Panc1 (cell line): ENCODE results near the gene ZNF778. TPM values are rescaled to one million over a fixed set of nuclear protein-coding genes. Genes with fewer than 3 reads are reported as not detected.

Source experiments
- ATAC-seq: fragments of 200-7000 bp; cut with Tn5 transposase; 2 replicates; pipeline ENCODE4 v1.9.1; 2020; ENCODE audit warnings: mild to moderate bottlenecking, moderate library complexity
- BruUV-seq: library from RNA; stranded (reverse); fragments of 400-500 nt; replicated peaks from 2 replicates; lab custom pipeline; 2021; lab: Mats Ljungman, UMichigan
- CTCF ChIA-PET: fragments of 300-600 bp; sonication (Branson Sonifier 250); formaldehyde crosslinking; loops from one replicate; lab custom pipeline; 2022; ENCODE audit warnings: antibody characterized with exemption; lab: Charles Lee
- POLR2A ChIA-PET: fragments of 300-600 bp; sonication (Branson Sonifier 250); formaldehyde crosslinking; loops from one replicate; lab custom pipeline; 2022; ENCODE audit warnings: antibody characterized with exemption; lab: Charles Lee
- DNase-seq: peaks from one replicate; pipeline ENCODE4 v3.0.0-alpha.2; 2010; ENCODE audit warnings: low read depth, low spot score
- H3K27ac ChIP-seq: 2 replicates; pipeline ENCODE4 v1.5.1; 2011; ENCODE audit warnings: mild to moderate bottlenecking, low read length, inconsistent platforms
- H3K27me3 ChIP-seq: fragments of 200-500 bp; sonication (Bioruptor generic); 2 replicates; pipeline ENCODE4 v1.6.0; 2014; ENCODE audit warnings: low read length, inconsistent platforms; ENCODE audit not compliant: control insufficient read depth, insufficient read depth
- H3K36me3 ChIP-seq: fragments of 200-500 bp; sonication (Bioruptor generic); 2 replicates; pipeline ENCODE4 v1.5.1; 2014; ENCODE audit warnings: inconsistent platforms, mild to moderate bottlenecking, low read length, moderate library complexity; ENCODE audit not compliant: control insufficient read depth, insufficient read depth
- H3K4me1 ChIP-seq: 2 replicates; pipeline ENCODE4 v1.5.1; 2011; ENCODE audit warnings: inconsistent platforms, mild to moderate bottlenecking, low read length, moderate library complexity; ENCODE audit not compliant: control insufficient read depth, insufficient read depth
- H3K4me3 ChIP-seq, 2 experiments: 2 replicates each; pipeline ENCODE4 v1.5.1; 2011 to 2012; ENCODE audit warnings: low read depth in 2 of 2, low read length in 2 of 2, mild to moderate bottlenecking in 2 of 2, inconsistent platforms in 1 of 2, moderate library complexity in 1 of 2
- H3K9me3 ChIP-seq: fragments of 200-500 bp; sonication (Bioruptor generic); 2 replicates; pipeline ENCODE4 v1.5.1; 2014; ENCODE audit warnings: low read depth, mild to moderate bottlenecking, inconsistent platforms, low read length, moderate library complexity; ENCODE audit not compliant: control insufficient read depth, insufficient read depth
- POLR2AphosphoS5 ChIP-seq: IDR thresholded peaks from 2 replicates; pipeline ENCODE4 v1.6.1; 2012; ENCODE audit warnings: mild to moderate bottlenecking, low read depth, low read length, moderate library complexity
- SIN3A ChIP-seq: IDR thresholded peaks from 2 replicates; pipeline ENCODE4 v1.6.1; 2012; ENCODE audit warnings: low read depth, mild to moderate bottlenecking, low read length, moderate library complexity, borderline replicate concordance; ENCODE audit not compliant: insufficient read depth
- TCF7L2 ChIP-seq: IDR thresholded peaks from 2 replicates; pipeline ENCODE4 v1.6.1; 2011; ENCODE audit warnings: mild to moderate bottlenecking, low read depth, low read length, inconsistent platforms
- in situ Hi-C: cut with HindIII; loops from 2 replicates; pipeline ENCODE4 v1.10.0; 2016; ENCODE audit warnings: low sequenced_read_pairs, low pct_unique_long_range_greater_than_20kb
- intact Hi-C: fragments of 100-400 bp; cut with micrococcal nuclease; formaldehyde crosslinking; loops from one replicate; pipeline ENCODE4 v1.10.0; 2022; ENCODE audit not compliant: unreplicated experiment
- total RNA-seq: library from RNA; stranded (reverse); gene quantifications from one replicate; pipeline ENCODE4 v1.2.1, GENCODE V29; 2021; ENCODE audit not compliant: unreplicated experiment
- TF ChIP-seq, protein P1 (sequence below): fragments of 450-650 bp; IDR thresholded peaks from 2 replicates; pipeline ENCODE4 v1.5.1; 2017; ENCODE audit warnings: mild to moderate bottlenecking
- TF ChIP-seq, protein P2 (sequence below), 2 experiments: IDR thresholded peaks; 2 replicates each; pipeline ENCODE4 v1.6.1; 2011 to 2012; ENCODE audit warnings: low read depth in 2 of 2, control low read depth in 1 of 2, low read length in 1 of 2, mild to moderate bottlenecking in 1 of 2, moderate library complexity in 1 of 2; ENCODE audit not compliant: insufficient read depth in 1 of 2

Gene ZNF778
- total RNA-seq, 1 experiment from 2014 or later, result 15.0 TPM

DNA sequence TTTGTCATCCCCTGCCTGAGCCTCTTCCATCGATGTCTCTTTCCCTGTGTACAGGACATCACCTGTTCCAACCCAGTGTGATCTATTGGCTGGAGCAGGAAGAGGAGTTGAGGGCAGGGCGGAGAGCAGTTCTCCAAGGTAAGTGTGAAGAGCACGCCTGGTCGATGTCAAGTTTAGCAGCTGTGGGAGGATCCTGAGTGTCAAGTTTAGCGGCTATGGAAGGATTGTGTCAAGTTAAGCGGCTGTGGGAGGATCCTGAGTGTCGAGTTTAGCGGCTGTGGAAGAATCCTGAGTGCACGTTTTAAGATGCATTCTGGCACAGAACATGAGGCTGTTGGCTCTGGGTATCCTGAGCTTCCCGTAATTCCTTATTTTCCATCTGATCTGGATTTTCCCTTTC is 7.2 kb downstream of the ZNF778 start:
- DNase-seq (no peak), ATAC-seq (no peak)
- no peaks in the 10 kb centered on the region for H3K4me1 ChIP-seq
- no peak overlapping the region for H3K27ac ChIP-seq
- ChIA-PET CTCF (no interaction called here), POLR2A (no interaction called here)
- intact Hi-C loops (no loop called here), in situ Hi-C loops (no loop called here)
- peaks cover 36% of the 10 kb centered on the region; the same call in 1 of the 2 replicates for H3K9me3 ChIP-seq
- no peaks in the 10 kb centered on the region for H3K27me3 ChIP-seq
- peaks cover 14% of the 10 kb centered on the region for H3K36me3 ChIP-seq
- no peak overlapping the region for H3K4me3 ChIP-seq
- TF ChIP-seq, protein P1, sequence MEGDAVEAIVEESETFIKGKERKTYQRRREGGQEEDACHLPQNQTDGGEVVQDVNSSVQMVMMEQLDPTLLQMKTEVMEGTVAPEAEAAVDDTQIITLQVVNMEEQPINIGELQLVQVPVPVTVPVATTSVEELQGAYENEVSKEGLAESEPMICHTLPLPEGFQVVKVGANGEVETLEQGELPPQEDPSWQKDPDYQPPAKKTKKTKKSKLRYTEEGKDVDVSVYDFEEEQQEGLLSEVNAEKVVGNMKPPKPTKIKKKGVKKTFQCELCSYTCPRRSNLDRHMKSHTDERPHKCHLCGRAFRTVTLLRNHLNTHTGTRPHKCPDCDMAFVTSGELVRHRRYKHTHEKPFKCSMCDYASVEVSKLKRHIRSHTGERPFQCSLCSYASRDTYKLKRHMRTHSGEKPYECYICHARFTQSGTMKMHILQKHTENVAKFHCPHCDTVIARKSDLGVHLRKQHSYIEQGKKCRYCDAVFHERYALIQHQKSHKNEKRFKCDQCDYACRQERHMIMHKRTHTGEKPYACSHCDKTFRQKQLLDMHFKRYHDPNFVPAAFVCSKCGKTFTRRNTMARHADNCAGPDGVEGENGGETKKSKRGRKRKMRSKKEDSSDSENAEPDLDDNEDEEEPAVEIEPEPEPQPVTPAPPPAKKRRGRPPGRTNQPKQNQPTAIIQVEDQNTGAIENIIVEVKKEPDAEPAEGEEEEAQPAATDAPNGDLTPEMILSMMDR, result no peak
- TF ChIP-seq POLR2AphosphoS5 (no peak), TCF7L2 (no peak), SIN3A (no peak)
- TF ChIP-seq, protein P2, sequence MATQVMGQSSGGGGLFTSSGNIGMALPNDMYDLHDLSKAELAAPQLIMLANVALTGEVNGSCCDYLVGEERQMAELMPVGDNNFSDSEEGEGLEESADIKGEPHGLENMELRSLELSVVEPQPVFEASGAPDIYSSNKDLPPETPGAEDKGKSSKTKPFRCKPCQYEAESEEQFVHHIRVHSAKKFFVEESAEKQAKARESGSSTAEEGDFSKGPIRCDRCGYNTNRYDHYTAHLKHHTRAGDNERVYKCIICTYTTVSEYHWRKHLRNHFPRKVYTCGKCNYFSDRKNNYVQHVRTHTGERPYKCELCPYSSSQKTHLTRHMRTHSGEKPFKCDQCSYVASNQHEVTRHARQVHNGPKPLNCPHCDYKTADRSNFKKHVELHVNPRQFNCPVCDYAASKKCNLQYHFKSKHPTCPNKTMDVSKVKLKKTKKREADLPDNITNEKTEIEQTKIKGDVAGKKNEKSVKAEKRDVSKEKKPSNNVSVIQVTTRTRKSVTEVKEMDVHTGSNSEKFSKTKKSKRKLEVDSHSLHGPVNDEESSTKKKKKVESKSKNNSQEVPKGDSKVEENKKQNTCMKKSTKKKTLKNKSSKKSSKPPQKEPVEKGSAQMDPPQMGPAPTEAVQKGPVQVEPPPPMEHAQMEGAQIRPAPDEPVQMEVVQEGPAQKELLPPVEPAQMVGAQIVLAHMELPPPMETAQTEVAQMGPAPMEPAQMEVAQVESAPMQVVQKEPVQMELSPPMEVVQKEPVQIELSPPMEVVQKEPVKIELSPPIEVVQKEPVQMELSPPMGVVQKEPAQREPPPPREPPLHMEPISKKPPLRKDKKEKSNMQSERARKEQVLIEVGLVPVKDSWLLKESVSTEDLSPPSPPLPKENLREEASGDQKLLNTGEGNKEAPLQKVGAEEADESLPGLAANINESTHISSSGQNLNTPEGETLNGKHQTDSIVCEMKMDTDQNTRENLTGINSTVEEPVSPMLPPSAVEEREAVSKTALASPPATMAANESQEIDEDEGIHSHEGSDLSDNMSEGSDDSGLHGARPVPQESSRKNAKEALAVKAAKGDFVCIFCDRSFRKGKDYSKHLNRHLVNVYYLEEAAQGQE (IDR thresholded peaks at IDR 0.05; ENCODE audit: insufficient read depth in 1 of 2, low read depth in 2 of 2, low read length in 1 of 2), result no peak
- BruUV-seq, result no TSS peak

DNA sequence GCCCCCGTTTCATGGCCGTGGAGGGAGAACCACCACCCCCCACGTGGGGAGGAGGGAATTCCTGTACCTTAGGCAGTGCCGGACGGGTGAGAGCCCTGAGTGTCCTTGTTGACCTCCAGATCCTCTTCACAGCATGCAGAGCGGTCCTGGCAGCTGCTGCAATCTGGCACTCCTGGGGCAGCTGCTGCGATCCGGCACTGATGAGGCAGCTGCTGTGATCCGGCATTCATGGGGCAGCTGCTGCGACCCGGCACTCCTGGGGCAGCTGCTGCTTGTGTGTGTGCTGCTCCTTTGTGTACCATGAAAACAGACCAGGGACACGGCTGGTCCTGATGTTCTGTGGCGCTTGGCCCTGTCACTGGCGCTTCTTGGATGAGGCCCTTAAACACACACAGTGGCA is 12.8 kb downstream of the ZNF778 start:
- TF ChIP-seq, protein P2 (IDR thresholded peaks at IDR 0.05; ENCODE audit: insufficient read depth in 1 of 2, low read depth in 2 of 2, low read length in 1 of 2), result no peak
- TF ChIP-seq POLR2AphosphoS5 (no peak), TCF7L2 (no peak), SIN3A (no peak)
- TF ChIP-seq, protein P1, result no peak
- H3K4me3 ChIP-seq, result no peak overlapping the region
- peaks cover 14% of the 10 kb centered on the region for H3K36me3 ChIP-seq
- DNase-seq (no peak), ATAC-seq (no peak)
- ChIA-PET CTCF (no interaction called here), POLR2A (no interaction called here)
- H3K4me1 ChIP-seq, result no peaks in the 10 kb centered on the region
- in situ Hi-C loops, result no loop called here
- intact Hi-C loops, result no loop called here
- no peaks in the 10 kb centered on the region for H3K27me3 ChIP-seq
- H3K9me3 ChIP-seq, result peaks cover 43% of the 10 kb centered on the region; the same call in 1 of the 2 replicates
- no TSS peak for BruUV-seq
- no peak overlapping the region for H3K27ac ChIP-seq
